GM12878 (cell line): ENCODE measurements around the gene TP53I3. TPM values are rescaled to one million over a fixed set of nuclear protein-coding genes. Genes with fewer than 3 reads are reported as not detected.

ENCODE experiments used
- ATAC-seq: fragments of 200-7000 bp; cut with Tn5 transposase; 3 replicates; pipeline ENCODE4 v1.9.1; 2020; ENCODE audit warnings: mild to moderate bottlenecking, moderate library complexity
- BruUV-seq: library from RNA; stranded (reverse); fragments of 400-500 nt; replicated peaks from 2 replicates; lab custom pipeline; 2021; lab: Mats Ljungman, UMichigan
- CTCF ChIA-PET: fragments of 300-600 bp; sonication (Branson Sonifier 250); formaldehyde crosslinking; extraction: SDS; loops from one replicate; lab custom pipeline; 2021; ENCODE audit warnings: inconsistent platforms; lab: Yijun Ruan, JAX
- POLR2A ChIA-PET: fragments of 350-600 bp; formaldehyde crosslinking; extraction: SDS; loops from one replicate; lab custom pipeline; 2021; ENCODE audit warnings: inconsistent platforms; lab: Charles Lee
- RAD21 ChIA-PET: fragments of 300-600 bp; sonication (Branson Sonifier 250); formaldehyde crosslinking; loops from one replicate; lab custom pipeline; 2023; ENCODE audit warnings: antibody characterized with exemption; ENCODE audit not compliant: unreplicated experiment; lab: Charles Lee
- SMC1A ChIA-PET: fragments of 300-600 bp; sonication (Branson Sonifier 250); formaldehyde crosslinking; loops from one replicate; lab custom pipeline; 2023; ENCODE audit not compliant: unreplicated experiment, uncharacterized antibody; lab: Charles Lee
- DNase-seq: peaks from one replicate; pipeline ENCODE4 v3.0.0-alpha.2; 2011; ENCODE audit warnings: low read depth, low spot score
- FAIRE-seq: peaks from 3 replicates; lab custom pipeline; 2011; peaks lifted over from hg19 to GRCh38; lab: Jason Lieb, UNC
- H2AFZ ChIP-seq: 2 replicates; pipeline ENCODE4 v1.6.0; 2011; ENCODE audit warnings: low read depth, low read length, control low read depth; ENCODE audit not compliant: control insufficient read depth
- H3K27ac ChIP-seq: 2 replicates; pipeline ENCODE4 v1.5.1; 2011; ENCODE audit warnings: control low read depth; ENCODE audit not compliant: control insufficient read depth, insufficient read depth
- H3K27me3 ChIP-seq, 2 experiments: replicated peaks in 1 of 2; 2 replicates each; pipeline versions ENCODE4 v1.6.0 to v1.6.1; 2011; ENCODE audit warnings: low read length in 1 of 2; ENCODE audit not compliant: control insufficient read depth in 2 of 2, insufficient read depth in 2 of 2
- H3K36me3 ChIP-seq, 2 experiments: 2 replicates each; pipeline ENCODE4 v1.5.1; 2011; ENCODE audit warnings: low read length in 1 of 2; ENCODE audit not compliant: control insufficient read depth in 2 of 2, insufficient read depth in 2 of 2
- H3K4me1 ChIP-seq: 2 replicates; pipeline ENCODE4 v1.6.1; 2011; ENCODE audit warnings: mild to moderate bottlenecking, low read length, moderate library complexity, mixed read lengths; ENCODE audit not compliant: control insufficient read depth, insufficient read depth
- H3K4me2 ChIP-seq: 2 replicates; pipeline ENCODE4 v1.6.0; 2011; ENCODE audit warnings: control low read depth; ENCODE audit not compliant: control insufficient read depth, insufficient read depth
- H3K4me3 ChIP-seq: fragments of 200-600 bp; sonication (generic); 2 replicates; pipeline ENCODE4 v1.5.1; 2016
- H3K79me2 ChIP-seq: 2 replicates; pipeline ENCODE4 v1.6.0; 2011; ENCODE audit warnings: low read length; ENCODE audit not compliant: control insufficient read depth, insufficient read depth
- H3K9ac ChIP-seq: 2 replicates; pipeline ENCODE4 v1.8.0; 2011; ENCODE audit warnings: low read length, control low read depth, mixed read lengths; ENCODE audit not compliant: control insufficient read depth, insufficient read depth
- H3K9me3 ChIP-seq: replicated peaks from 3 replicates; pipeline ENCODE4 v1.5.1; 2011; ENCODE audit warnings: mild to moderate bottlenecking, low read length; ENCODE audit not compliant: control insufficient read depth, insufficient read depth
- H4K20me1 ChIP-seq: 2 replicates; pipeline ENCODE4 v1.6.0; 2011; ENCODE audit not compliant: control insufficient read depth, insufficient read depth
- ASH2L ChIP-seq: fragments of 300-600, 200-600 bp; sonication (generic); IDR thresholded peaks from 2 replicates; pipeline ENCODE4 v1.6.1; 2017; ENCODE audit warnings: low read depth, mild to moderate bottlenecking, borderline replicate concordance
- CBFB ChIP-seq: IDR thresholded peaks from 2 replicates; pipeline ENCODE4 v1.6.1; 2016; ENCODE audit warnings: antibody characterized with exemption, low read depth
- FOXK2 ChIP-seq: fragments of 450-650 bp; IDR thresholded peaks from 2 replicates; pipeline ENCODE4 v1.6.1; 2017; ENCODE audit warnings: mild to moderate bottlenecking, moderate library complexity
- JUNB ChIP-seq: IDR thresholded peaks from 2 replicates; pipeline ENCODE4 v1.6.1; 2016; ENCODE audit warnings: antibody characterized with exemption, mild to moderate bottlenecking
- JUND ChIP-seq: IDR thresholded peaks from 2 replicates; pipeline ENCODE4 v1.6.1; 2012; ENCODE audit warnings: low read depth, mild to moderate bottlenecking, low read length, improper control_type of control experiment, moderate library complexity
- KAT2A ChIP-seq: conservative IDR thresholded peaks from 2 replicates; pipeline ENCODE4 v1.6.1; 2011; ENCODE audit warnings: low read depth, low read length; ENCODE audit not compliant: control insufficient read depth
- NFIC ChIP-seq: IDR thresholded peaks from 2 replicates; pipeline ENCODE4 v1.6.1; 2012; ENCODE audit warnings: low read depth, mild to moderate bottlenecking, inconsistent platforms, low read length, moderate library complexity
- POU2F2 ChIP-seq: IDR thresholded peaks from 3 replicates; pipeline ENCODE4 v1.6.1; 2011; ENCODE audit warnings: low read depth, mild to moderate bottlenecking, low read length, borderline replicate concordance
- SMARCA5 ChIP-seq: fragments of 450-650 bp; IDR thresholded peaks from 2 replicates; pipeline ENCODE4 v1.6.1; 2017; ENCODE audit warnings: mild to moderate bottlenecking
- STAT3 ChIP-seq: IDR thresholded peaks from 2 replicates; pipeline ENCODE4 v1.6.1; 2011; ENCODE audit warnings: low read depth, low read length, improper control_type of control experiment
- ZNF384 ChIP-seq: IDR thresholded peaks from 2 replicates; pipeline ENCODE4 v1.6.1; 2012; ENCODE audit warnings: low read depth, mild to moderate bottlenecking, low read length, improper control_type of control experiment, borderline replicate concordance
- WGBS: methylation state at CpG from one replicate; pipeline ENCODE4 v1.1.6; 2016; ENCODE audit warnings: low lambda C conversion rate; ENCODE audit not compliant: insufficient replicate concordance, insufficient coverage; ENCODE audit errors: missing lambda C conversion rate; 5-methylcytosine and 5-hydroxymethylcytosine counted together
- in situ Hi-C: fragments of 300-500 bp; cut with MboI; formaldehyde crosslinking; loops from 9 replicates; pipeline ENCODE4 v1.14.3; 2018; ENCODE audit warnings: mixed read lengths
- intact Hi-C: fragments of 100-400 bp; cut with micrococcal nuclease; formaldehyde crosslinking; loops from one replicate; pipeline ENCODE4 v1.14.2; 2022; ENCODE audit not compliant: unreplicated experiment
- polyA plus RNA-seq, 11 experiments: library from polyadenylated mRNA; depleted of rRNA in 4 of 11; unstranded in 6 of 11; stranded (reverse) in 5 of 11; fragments of >200 nt; fragmentation: Nextera tagmentation in 4 of 11; fragmentation: Illumina TruSeq in 1 of 11; extraction: Ambion mirVana in 4 of 11; extraction: Trizol in 1 of 11; gene quantifications; 1 replicate in 1 of 11; 2 replicates in 10 of 11; pipeline versions ENCODE4 v1.2.1 to v1.2.3, GENCODE V29; 2011 to 2016; ENCODE audit warnings: inconsistent platforms in 2 of 11, missing spikeins in 2 of 11, low read depth in 1 of 11
- total RNA-seq, 4 experiments: library from RNA; depleted of rRNA in 3 of 4; stranded (reverse); fragments of >200 nt in 3 of 4; fragmentation: Illumina TruSeq in 1 of 4; extraction: Trizol in 1 of 4; gene quantifications; 2 replicates each; pipeline versions ENCODE4 v1.2.1 to v1.2.3, GENCODE V29; 2013 to 2021
- TF ChIP-seq, protein P1 (sequence below): fragments of 450-650 bp; IDR thresholded peaks from 2 replicates; pipeline ENCODE4 v1.6.1; 2016; ENCODE audit warnings: mild to moderate bottlenecking
- TF ChIP-seq, protein P2 (sequence below): fragments of 450-650 bp; IDR thresholded peaks from 2 replicates; pipeline ENCODE4 v1.6.1; 2018; ENCODE audit warnings: mild to moderate bottlenecking, low read depth, moderate library complexity; ENCODE audit not compliant: partially characterized antibody
- TF ChIP-seq, protein P3 (sequence below): IDR thresholded peaks from 2 replicates; pipeline ENCODE4 v1.6.1; 2012; ENCODE audit warnings: low read depth, low read length, improper control_type of control experiment

Gene TP53I3
- total and polyA plus RNA-seq, 10 of the 15 experiments (the other 5 are each of a cell fraction or from before 2014, with no cell fraction given) = 1.4 to 57.4 (median 11.6) TPM

DNA sequence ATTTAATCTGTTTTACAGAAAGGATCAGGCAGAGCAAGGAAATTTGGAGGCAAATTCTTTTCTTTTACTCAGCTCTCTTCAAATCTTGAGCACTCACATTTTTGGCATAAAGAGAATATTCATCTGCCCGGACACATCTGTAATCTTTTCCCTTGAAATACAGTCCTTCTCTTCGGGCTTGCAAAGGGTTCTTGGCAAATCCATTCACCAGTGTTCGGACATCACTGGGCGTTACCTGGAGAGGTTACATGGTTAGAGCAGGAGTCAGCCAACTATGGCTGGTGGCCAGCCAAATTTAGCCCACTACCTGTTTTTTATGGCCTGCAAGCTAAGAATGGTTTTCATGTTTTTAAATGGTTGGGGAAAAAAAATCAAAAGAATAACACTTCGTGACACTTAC is 36.4 kb upstream of the TP53I3 start:
- H3K4me1 ChIP-seq = no peaks in the 10 kb centered on the region
- ChIA-PET POLR2A (interaction anchor here (2.2 kb wide), 1 partner anchor 37 kb away, joined by 14 read pairs; the partner anchor contains the start of gene TP53I3), RAD21 (no interaction called here), CTCF (interaction anchor here (1.3 to 2.0 kb wide), 2 partner anchors 11 to 37 kb away, joined by 3 to 5 read pairs; no protein-coding TSS in a partner anchor), SMC1A (interaction anchor here (1.2 to 1.5 kb wide), 2 partner anchors 15 to 38 kb away, joined by 3 to 4 read pairs; no protein-coding TSS in a partner anchor)
- H2AFZ ChIP-seq = no peak overlapping the region
- no peak for DNase-seq
- peaks cover 9% of the 10 kb centered on the region for H3K79me2 ChIP-seq
- TF ChIP-seq FOXK2 = no peak
- TF ChIP-seq, protein P1, sequence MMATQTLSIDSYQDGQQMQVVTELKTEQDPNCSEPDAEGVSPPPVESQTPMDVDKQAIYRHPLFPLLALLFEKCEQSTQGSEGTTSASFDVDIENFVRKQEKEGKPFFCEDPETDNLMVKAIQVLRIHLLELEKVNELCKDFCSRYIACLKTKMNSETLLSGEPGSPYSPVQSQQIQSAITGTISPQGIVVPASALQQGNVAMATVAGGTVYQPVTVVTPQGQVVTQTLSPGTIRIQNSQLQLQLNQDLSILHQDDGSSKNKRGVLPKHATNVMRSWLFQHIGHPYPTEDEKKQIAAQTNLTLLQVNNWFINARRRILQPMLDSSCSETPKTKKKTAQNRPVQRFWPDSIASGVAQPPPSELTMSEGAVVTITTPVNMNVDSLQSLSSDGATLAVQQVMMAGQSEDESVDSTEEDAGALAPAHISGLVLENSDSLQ = no peak
- TF ChIP-seq POU2F2 = no peak
- TF ChIP-seq KAT2A = no peak
- TF ChIP-seq JUND = no peak
- no peak for TF ChIP-seq NFIC
- no peak for TF ChIP-seq CBFB
- TF ChIP-seq, protein P2, sequence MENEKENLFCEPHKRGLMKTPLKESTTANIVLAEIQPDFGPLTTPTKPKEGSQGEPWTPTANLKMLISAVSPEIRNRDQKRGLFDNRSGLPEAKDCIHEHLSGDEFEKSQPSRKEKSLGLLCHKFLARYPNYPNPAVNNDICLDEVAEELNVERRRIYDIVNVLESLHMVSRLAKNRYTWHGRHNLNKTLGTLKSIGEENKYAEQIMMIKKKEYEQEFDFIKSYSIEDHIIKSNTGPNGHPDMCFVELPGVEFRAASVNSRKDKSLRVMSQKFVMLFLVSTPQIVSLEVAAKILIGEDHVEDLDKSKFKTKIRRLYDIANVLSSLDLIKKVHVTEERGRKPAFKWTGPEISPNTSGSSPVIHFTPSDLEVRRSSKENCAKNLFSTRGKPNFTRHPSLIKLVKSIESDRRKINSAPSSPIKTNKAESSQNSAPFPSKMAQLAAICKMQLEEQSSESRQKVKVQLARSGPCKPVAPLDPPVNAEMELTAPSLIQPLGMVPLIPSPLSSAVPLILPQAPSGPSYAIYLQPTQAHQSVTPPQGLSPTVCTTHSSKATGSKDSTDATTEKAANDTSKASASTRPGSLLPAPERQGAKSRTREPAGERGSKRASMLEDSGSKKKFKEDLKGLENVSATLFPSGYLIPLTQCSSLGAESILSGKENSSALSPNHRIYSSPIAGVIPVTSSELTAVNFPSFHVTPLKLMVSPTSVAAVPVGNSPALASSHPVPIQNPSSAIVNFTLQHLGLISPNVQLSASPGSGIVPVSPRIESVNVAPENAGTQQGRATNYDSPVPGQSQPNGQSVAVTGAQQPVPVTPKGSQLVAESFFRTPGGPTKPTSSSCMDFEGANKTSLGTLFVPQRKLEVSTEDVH = no peak
- no peak for TF ChIP-seq JUNB
- no peak for TF ChIP-seq ASH2L
- TF ChIP-seq, protein P3, sequence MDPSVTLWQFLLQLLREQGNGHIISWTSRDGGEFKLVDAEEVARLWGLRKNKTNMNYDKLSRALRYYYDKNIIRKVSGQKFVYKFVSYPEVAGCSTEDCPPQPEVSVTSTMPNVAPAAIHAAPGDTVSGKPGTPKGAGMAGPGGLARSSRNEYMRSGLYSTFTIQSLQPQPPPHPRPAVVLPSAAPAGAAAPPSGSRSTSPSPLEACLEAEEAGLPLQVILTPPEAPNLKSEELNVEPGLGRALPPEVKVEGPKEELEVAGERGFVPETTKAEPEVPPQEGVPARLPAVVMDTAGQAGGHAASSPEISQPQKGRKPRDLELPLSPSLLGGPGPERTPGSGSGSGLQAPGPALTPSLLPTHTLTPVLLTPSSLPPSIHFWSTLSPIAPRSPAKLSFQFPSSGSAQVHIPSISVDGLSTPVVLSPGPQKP = no peak
- TF ChIP-seq ZNF384 = no peak
- no peak for TF ChIP-seq STAT3
- TF ChIP-seq SMARCA5 = no peak
- WGBS = 100% methylated on average over 5 of the region's 5 CpGs
- no peaks in the 10 kb centered on the region for H3K9me3 ChIP-seq
- BruUV-seq = no TSS peak
- no peak overlapping the region for H3K4me3 ChIP-seq
- H3K9ac ChIP-seq = no peak overlapping the region
- H3K4me2 ChIP-seq = no peak overlapping the region
- no peak for ATAC-seq
- intact Hi-C loops = no loop called here
- H4K20me1 ChIP-seq = no peaks in the 10 kb centered on the region
- no peaks in the 10 kb centered on the region for H3K27me3 ChIP-seq
- no peaks in the 10 kb centered on the region for H3K36me3 ChIP-seq
- H3K27ac ChIP-seq = no peak overlapping the region
- in situ Hi-C loops = no loop called here
- no peak for FAIRE-seq
